ENCODE data around the gene PCSK6.

The PCSK6 gene

DNA sequence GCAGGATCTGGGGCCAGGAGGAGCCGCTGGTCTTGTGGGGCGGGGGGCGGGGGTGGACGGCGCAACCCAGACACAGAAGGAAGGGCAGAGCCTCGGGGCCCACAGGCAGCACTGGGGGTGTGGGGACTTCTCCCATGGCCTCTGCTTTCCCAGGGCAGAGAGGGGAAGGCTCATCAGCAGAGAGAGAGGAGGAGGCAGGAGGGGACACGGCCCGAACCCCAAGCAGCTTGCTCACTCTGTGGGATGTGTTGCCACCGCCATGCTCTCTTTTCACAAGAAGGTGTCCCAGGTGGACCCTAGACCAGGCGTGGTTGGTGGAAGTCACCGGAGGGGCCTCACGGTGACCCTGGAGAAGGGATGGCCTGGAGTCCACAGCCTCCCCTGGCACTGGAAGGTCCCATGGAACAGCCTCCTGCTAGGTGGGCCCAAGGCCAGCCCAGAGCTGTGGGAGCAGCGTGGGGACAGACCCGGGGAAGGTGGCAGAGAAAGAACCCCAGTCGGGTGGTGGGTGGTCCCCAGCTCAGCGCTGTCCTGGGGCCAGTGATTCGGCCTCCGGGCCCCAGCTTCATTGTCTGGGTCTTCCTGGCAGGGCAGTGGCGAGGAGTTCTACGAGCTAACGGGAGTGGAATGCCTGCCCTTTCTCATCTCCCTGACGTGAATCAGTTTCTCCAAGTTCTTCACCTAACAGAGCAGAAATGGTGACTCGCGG lies 46.8 kb upstream of the PCSK6 start:
- no peak for TF ChIP-seq FOXM1 (IDR thresholded peaks at IDR 0.05; ENCODE audit: borderline replicate concordance, low read depth)

DNA sequence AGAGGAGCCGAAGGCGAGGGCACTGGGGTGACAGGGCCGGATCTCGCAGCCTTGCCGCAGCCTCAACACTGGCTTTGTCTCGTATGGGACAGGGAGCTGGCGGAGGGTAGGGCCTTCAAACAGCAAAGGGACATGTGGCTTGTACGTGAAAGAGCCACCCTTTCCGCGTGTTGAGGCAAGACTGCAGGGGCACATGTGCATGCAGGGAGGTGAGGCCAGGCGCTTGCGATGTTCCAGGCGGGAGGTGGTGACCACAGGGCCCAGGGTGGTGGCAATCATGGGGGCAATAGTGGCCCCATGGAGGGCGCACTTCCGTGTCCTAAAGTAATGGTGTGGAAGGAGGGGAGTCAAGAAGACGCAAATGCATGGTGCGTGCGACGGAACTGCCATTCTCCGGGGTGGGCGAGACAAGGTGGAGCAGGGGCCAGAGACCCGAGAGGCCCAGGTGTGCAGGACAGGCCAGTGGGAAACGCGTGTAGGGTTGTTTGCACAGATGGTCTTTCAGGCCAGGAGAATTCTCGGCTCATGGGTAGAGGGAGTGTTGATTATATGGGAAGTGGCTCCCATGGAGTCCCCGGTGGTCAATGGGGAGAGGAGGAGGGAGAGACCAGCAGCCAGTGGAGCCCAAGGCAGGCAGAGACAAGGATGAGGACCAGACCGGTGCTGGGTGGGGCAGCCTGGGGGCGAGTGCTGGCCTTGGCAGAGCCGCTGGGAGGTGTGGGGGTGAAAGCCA lies 45.8 kb upstream of the PCSK6 start:
- TF ChIP-seq FOXM1 (IDR thresholded peaks at IDR 0.05; ENCODE audit: borderline replicate concordance, low read depth), result no peak
- TF ChIP-seq CREB1 (IDR thresholded peaks at IDR 0.05; ENCODE audit: low read depth), result no peak
- no peak for TF ChIP-seq CEBPB (IDR thresholded peaks at IDR 0.05)
- TF ChIP-seq, protein P1, sequence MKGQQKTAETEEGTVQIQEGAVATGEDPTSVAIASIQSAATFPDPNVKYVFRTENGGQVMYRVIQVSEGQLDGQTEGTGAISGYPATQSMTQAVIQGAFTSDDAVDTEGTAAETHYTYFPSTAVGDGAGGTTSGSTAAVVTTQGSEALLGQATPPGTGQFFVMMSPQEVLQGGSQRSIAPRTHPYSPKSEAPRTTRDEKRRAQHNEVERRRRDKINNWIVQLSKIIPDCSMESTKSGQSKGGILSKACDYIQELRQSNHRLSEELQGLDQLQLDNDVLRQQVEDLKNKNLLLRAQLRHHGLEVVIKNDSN (IDR thresholded peaks at IDR 0.05), result no peak
- TF ChIP-seq ZBTB7A (IDR thresholded peaks at IDR 0.05; ENCODE audit: low read depth), result no peak
- TF ChIP-seq TEAD4 (IDR thresholded peaks at IDR 0.05), result no peak
- TF ChIP-seq EGR1 (IDR thresholded peaks at IDR 0.05), result no peak
- TF ChIP-seq, protein P2, sequence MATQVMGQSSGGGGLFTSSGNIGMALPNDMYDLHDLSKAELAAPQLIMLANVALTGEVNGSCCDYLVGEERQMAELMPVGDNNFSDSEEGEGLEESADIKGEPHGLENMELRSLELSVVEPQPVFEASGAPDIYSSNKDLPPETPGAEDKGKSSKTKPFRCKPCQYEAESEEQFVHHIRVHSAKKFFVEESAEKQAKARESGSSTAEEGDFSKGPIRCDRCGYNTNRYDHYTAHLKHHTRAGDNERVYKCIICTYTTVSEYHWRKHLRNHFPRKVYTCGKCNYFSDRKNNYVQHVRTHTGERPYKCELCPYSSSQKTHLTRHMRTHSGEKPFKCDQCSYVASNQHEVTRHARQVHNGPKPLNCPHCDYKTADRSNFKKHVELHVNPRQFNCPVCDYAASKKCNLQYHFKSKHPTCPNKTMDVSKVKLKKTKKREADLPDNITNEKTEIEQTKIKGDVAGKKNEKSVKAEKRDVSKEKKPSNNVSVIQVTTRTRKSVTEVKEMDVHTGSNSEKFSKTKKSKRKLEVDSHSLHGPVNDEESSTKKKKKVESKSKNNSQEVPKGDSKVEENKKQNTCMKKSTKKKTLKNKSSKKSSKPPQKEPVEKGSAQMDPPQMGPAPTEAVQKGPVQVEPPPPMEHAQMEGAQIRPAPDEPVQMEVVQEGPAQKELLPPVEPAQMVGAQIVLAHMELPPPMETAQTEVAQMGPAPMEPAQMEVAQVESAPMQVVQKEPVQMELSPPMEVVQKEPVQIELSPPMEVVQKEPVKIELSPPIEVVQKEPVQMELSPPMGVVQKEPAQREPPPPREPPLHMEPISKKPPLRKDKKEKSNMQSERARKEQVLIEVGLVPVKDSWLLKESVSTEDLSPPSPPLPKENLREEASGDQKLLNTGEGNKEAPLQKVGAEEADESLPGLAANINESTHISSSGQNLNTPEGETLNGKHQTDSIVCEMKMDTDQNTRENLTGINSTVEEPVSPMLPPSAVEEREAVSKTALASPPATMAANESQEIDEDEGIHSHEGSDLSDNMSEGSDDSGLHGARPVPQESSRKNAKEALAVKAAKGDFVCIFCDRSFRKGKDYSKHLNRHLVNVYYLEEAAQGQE (IDR thresholded peaks at IDR 0.05; ENCODE audit: low read depth), result no peak
- TF ChIP-seq EP300 (IDR thresholded peaks at IDR 0.05; ENCODE audit: borderline replicate concordance), result no peak
- TF ChIP-seq RAD21 (IDR thresholded peaks at IDR 0.05; ENCODE audit: low read depth), result no peak

- TF ChIP-seq, protein P2 (IDR thresholded peaks at IDR 0.05; ENCODE audit: low read depth), result no peak
- TF ChIP-seq, protein P1 (IDR thresholded peaks at IDR 0.05), result no peak
- no peak for TF ChIP-seq TAF1 (IDR thresholded peaks at IDR 0.05; ENCODE audit: low read depth)
- no peak for TF ChIP-seq ZBTB7A (IDR thresholded peaks at IDR 0.05; ENCODE audit: low read depth)
- TF ChIP-seq TEAD4 (IDR thresholded peaks at IDR 0.05), result no peak
- no peak for TF ChIP-seq TCF12 (IDR thresholded peaks at IDR 0.05; ENCODE audit: low read depth)
- no peak for TF ChIP-seq YY1 (IDR thresholded peaks at IDR 0.05; ENCODE audit: low read depth)
Observed at GRCh38 chr15:101534376-101534970, 45.0 kb upstream of the PCSK6 start.

- TF ChIP-seq TCF12 (IDR thresholded peaks at IDR 0.05; ENCODE audit: low read depth) (no peak), EP300 (IDR thresholded peaks at IDR 0.05; ENCODE audit: borderline replicate concordance) (no peak), YY1 (IDR thresholded peaks at IDR 0.05; ENCODE audit: low read depth) (no peak), NFIC (IDR thresholded peaks at IDR 0.05) (no peak), TAF1 (IDR thresholded peaks at IDR 0.05; ENCODE audit: low read depth) (no peak), FOXM1 (IDR thresholded peaks at IDR 0.05; ENCODE audit: borderline replicate concordance, low read depth) (no peak), MAX (IDR thresholded peaks at IDR 0.05) (no peak), RAD21 (IDR thresholded peaks at IDR 0.05; ENCODE audit: low read depth) (no peak), TEAD4 (IDR thresholded peaks at IDR 0.05) (no peak), ZBTB7A (IDR thresholded peaks at IDR 0.05; ENCODE audit: low read depth) (no peak), CREB1 (IDR thresholded peaks at IDR 0.05; ENCODE audit: low read depth) (no peak), CEBPB (IDR thresholded peaks at IDR 0.05) (no peak), EGR1 (IDR thresholded peaks at IDR 0.05) (no peak)
- TF ChIP-seq, protein P1 (IDR thresholded peaks at IDR 0.05), result no peak
- TF ChIP-seq, protein P2 (IDR thresholded peaks at IDR 0.05; ENCODE audit: low read depth), result no peak
Observed at GRCh38 chr15:101533371-101534140, 44.0 kb upstream of the PCSK6 start.

Measured in Ishikawa (cell line).